Endometrium (tissue), 2 donors: Measurements from ENCODE around the gene DCK.
"Not testable (repeated sequence)": the region's sequence is repeated elsewhere in the genome, so short reads cannot be mapped to it uniquely, and the experiment has no call there.

ENCODE experiments used
- FAIRE-seq: peaks from 2 replicates; lab custom pipeline; 2012; peaks lifted over from hg19 to GRCh38; lab: Jason Lieb, UNC
- donor health status: control.
- donor health status: control.

The DCK gene

GRCh38 chr4:70993181-70994068 is at the start of gene DCK:
Gene DCK (plus strand): TSS chr4:70993649. CDS start chr4:70993836, 187 bp downstream.
- no peak for FAIRE-seq

- no peak for FAIRE-seq
These were observed 48.4 kb upstream of the DCK start for GRCh38 chr4:70945046-70945445.

- no peak for FAIRE-seq
These were observed 47.9 kb upstream of the DCK start for GRCh38 chr4:70945452-70946055.

GRCh38 chr4:70946939-70947338 is 46.5 kb upstream of the DCK start:
- FAIRE-seq: no peak

GRCh38 chr4:70948665-70949260 is 44.7 kb upstream of the DCK start:
- no peak for FAIRE-seq

GRCh38 chr4:70954032-70954431 is 39.4 kb upstream of the DCK start:
- no peak for FAIRE-seq

- no peak for FAIRE-seq
These were observed 36.8 kb upstream of the DCK start for GRCh38 chr4:70956549-70957210.

- FAIRE-seq: no peak
These were observed 34.8 kb upstream of the DCK start for GRCh38 chr4:70958681-70959080.

GRCh38 chr4:70969076-70969475 is 24.4 kb upstream of the DCK start:
- FAIRE-seq: no peak

GRCh38 chr4:70976252-70976651 is 17.2 kb upstream of the DCK start:
- no peak for FAIRE-seq

- FAIRE-seq: no peak
These were observed 13.9 kb upstream of the DCK start for GRCh38 chr4:70979445-70980008.

GRCh38 chr4:70980196-70980595 is 13.3 kb upstream of the DCK start:
- FAIRE-seq: no peak

- no peak for FAIRE-seq
These were observed 9.3 kb upstream of the DCK start for GRCh38 chr4:70984106-70984505.

GRCh38 chr4:70984589-70984988 is 8.9 kb upstream of the DCK start:
- no peak for FAIRE-seq

GRCh38 chr4:70991596-70991995 is 1.9 kb upstream of the DCK start:
- FAIRE-seq: no peak

- FAIRE-seq: no peak
These were observed 1.0 kb upstream of the DCK start for GRCh38 chr4:70992391-70992881.

- no peak for FAIRE-seq
These were observed 569 bp downstream of the DCK start for GRCh38 chr4:70994069-70994366.

GRCh38 chr4:70994387-70995099 is 1.1 kb downstream of the DCK start:
- FAIRE-seq: no peak

- no peak for FAIRE-seq
These were observed 2.5 kb downstream of the DCK start for GRCh38 chr4:70996018-70996360.

GRCh38 chr4:70997036-70997435 is 3.6 kb downstream of the DCK start:
- FAIRE-seq: no peak

- no peak for FAIRE-seq
These were observed 4.1 kb downstream of the DCK start for GRCh38 chr4:70997546-70997945.

- FAIRE-seq: not testable (repeated sequence)
These were observed 6.2 kb downstream of the DCK start for GRCh38 chr4:70999639-71000038.
